Activated CD4-positive, alpha-beta T cell treated with anti-CD3 and anti-CD28 coated beads for 36 hours (primary cell): Measurements from ENCODE around the gene APBA1. TPM values are rescaled to one million over a fixed set of nuclear protein-coding genes. Genes with fewer than 3 reads are reported as not detected.
"Not testable (repeated sequence)": the region's sequence is repeated elsewhere in the genome, so short reads cannot be mapped to it uniquely, and the experiment has no call there.

ENCODE experiments used
- ATAC-seq: fragments of 200-7000 bp; cut with Tn5 transposase; one replicate; pipeline ENCODE4 v1.10.0; 2021; ENCODE audit warnings: mild to moderate bottlenecking, moderate library complexity
- CTCF ChIA-PET: fragments of 350-600 bp; sonication (Branson Sonifier 250); formaldehyde crosslinking; loops from one replicate; lab custom pipeline; 2021; ENCODE audit warnings: antibody characterized with exemption; lab: Charles Lee
- POLR2A ChIA-PET: fragments of 350-600 bp; sonication (Branson Sonifier 250); formaldehyde crosslinking; loops from one replicate; lab custom pipeline; 2021; ENCODE audit warnings: antibody characterized with exemption, inconsistent platforms; lab: Charles Lee
- DNase-seq: peaks from one replicate; pipeline ENCODE4 v3.0.0-alpha.2; 2020
- H3K27ac Mint-ChIP-seq: one replicate; pipeline ENCODE4 v1.8.0; 2021; ENCODE audit warnings: mixed read lengths
- H3K27me3 Mint-ChIP-seq: one replicate; pipeline ENCODE4 v1.8.0; 2021; ENCODE audit warnings: mixed read lengths
- H3K36me3 Mint-ChIP-seq: one replicate; pipeline ENCODE4 v1.8.0; 2021; ENCODE audit warnings: low read depth, mixed read lengths
- H3K4me1 Mint-ChIP-seq: one replicate; pipeline ENCODE4 v1.8.0; 2021; ENCODE audit warnings: mixed read lengths
- H3K4me3 Mint-ChIP-seq: one replicate; pipeline ENCODE4 v1.8.0; 2021; ENCODE audit warnings: mild to moderate bottlenecking, moderate library complexity, mixed read lengths
- H3K9me3 Mint-ChIP-seq: one replicate; pipeline ENCODE4 v1.8.0; 2021; ENCODE audit warnings: low read depth, mixed read lengths
- intact Hi-C, 2 experiments: fragments of 100-400 bp; cut with DNase I in 1 of 2; cut with micrococcal nuclease in 1 of 2; formaldehyde crosslinking; loops; one replicate each; pipeline versions ENCODE4 v1.14.2 to v1.15.1; 2022 to 2024; cut with DNase I, micrococcal nuclease
- total RNA-seq, 2 experiments: library from RNA; stranded (reverse); gene quantifications; one replicate each; pipeline ENCODE4 v1.2.3, GENCODE V29; 2021

APBA1 gene
- total RNA-seq, 2 experiments from 2014 or later: 0.16 to 0.35 TPM

DNA sequence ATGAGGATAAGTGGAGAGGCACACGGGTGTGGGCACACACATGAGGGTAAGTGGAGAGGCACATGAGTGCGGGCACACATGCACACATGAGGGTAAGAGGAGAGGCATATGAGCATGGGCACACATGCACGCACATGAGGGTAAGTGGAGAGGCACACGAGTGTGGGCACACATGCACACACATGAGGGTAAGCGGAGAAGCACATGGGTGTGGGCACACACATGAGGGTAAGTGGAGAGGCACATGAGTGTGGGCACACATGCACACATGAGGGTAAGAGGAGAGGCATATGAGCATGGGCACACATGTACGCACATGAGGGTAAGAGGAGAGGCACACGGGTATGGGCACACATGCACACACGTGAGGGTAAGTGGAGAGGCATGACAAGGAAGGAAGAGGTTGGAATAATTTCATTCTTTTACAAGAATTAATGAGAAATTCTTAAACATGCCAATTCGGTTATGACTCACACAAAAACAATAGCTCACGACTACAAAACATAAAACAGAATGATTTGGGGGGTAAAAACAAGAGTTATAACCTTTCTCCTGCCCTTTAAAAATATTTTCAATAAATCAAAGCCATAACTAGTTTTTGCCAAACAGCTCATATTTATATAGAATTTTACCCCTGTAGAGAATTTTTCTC lies 67.5 kb downstream of the APBA1 start:
- intact Hi-C loops: no loop called here

DNA sequence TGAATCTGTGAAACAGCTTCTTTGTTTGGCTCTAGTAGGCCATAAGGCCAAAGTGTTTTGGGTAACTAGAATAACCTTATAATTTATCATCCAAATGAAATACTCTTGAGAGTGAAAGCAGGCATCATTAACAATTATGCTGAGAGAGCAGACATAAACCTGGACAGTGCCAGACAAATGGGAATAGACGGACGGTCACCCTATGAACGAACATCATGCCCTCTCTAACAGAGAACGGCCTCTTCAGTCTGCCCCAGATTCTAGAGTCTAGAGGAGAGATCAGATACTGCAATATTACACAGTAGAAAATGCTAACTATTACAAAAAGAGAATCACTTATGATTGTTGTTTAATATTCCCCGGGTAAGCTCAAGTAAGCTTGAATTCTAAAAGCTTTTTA lies 68.5 kb downstream of the APBA1 start:
- Mint-ChIP-seq H3K27me3 (peaks cover 6% of the 10 kb centered on the region), H3K27ac (no peak overlapping the region), H3K4me3 (no peak overlapping the region), H3K4me1 (no peaks in the 10 kb centered on the region), H3K36me3 (no peaks in the 10 kb centered on the region), H3K9me3 (no peaks in the 10 kb centered on the region)
- ATAC-seq (no peak), DNase-seq (no peak)
- CTCF ChIA-PET: interaction anchor here (0.6 kb wide), 1 partner anchor 206 kb away, joined by 3 read pairs; no protein-coding TSS in a partner anchor
- POLR2A ChIA-PET: no interaction called here
- intact Hi-C loops: no loop called here

More for the DNA sequence above, 67.5 kb downstream of the APBA1 start:
- Mint-ChIP-seq H3K36me3 (no peaks in the 10 kb centered on the region), H3K27ac (no peak overlapping the region), H3K4me1 (no peaks in the 10 kb centered on the region), H3K9me3 (no peaks in the 10 kb centered on the region), H3K27me3 (peaks cover 6% of the 10 kb centered on the region), H3K4me3 (no peak overlapping the region)
- ChIA-PET POLR2A (no interaction called here), CTCF (no interaction called here)
- ATAC-seq (no peak), DNase-seq (no peak)

DNA sequence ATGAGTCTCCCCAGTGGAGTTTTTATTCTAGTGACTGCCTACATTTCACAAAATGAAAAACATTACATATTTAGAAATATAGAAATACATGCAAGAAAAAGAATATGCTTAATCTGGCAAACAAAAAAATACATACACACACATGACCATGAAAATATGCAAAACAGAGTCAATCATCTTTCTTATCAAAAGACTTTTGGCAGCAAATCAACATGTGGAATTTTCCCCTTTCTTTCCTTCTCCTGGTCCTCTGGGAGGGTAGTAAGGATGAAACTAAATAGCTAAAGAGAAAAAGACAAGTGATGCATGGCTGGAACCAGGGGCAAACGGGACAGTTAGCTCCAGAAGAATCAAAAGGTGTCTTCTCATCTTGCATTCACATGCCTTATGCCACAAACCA lies 69.4 kb downstream of the APBA1 start:
- Mint-ChIP-seq H3K27me3 (peaks cover 6% of the 10 kb centered on the region), H3K4me1 (no peaks in the 10 kb centered on the region), H3K4me3 (no peak overlapping the region), H3K27ac (no peak overlapping the region), H3K36me3 (no peaks in the 10 kb centered on the region), H3K9me3 (no peaks in the 10 kb centered on the region)
- POLR2A ChIA-PET: no interaction called here
- DNase-seq (no peak), ATAC-seq (no peak)
- CTCF ChIA-PET: no interaction called here
- intact Hi-C loops: no loop called here

DNA sequence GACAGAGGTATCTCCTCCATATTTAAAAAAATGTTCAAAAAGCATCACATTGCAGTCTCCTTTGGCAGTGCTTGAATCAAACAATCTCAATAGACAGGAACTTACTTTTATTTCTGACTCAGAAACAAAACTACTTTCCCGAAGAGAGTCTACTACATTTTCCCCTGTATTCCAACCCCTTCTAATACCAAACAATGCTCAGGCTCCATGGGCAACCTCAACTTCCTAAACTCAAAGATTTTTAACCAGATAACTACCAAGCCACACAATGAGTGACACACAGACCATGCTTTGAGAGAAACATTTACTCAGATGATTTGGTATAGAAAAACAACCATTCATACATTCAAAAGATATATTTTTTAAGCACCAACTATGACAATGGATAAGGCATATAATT lies 70.5 kb downstream of the APBA1 start:
- Mint-ChIP-seq H3K36me3 (no peaks in the 10 kb centered on the region), H3K4me1 (no peaks in the 10 kb centered on the region), H3K9me3 (no peaks in the 10 kb centered on the region), H3K27me3 (peaks cover 6% of the 10 kb centered on the region), H3K27ac (no peak overlapping the region), H3K4me3 (no peak overlapping the region)
- DNase-seq (no peak), ATAC-seq (no peak)
- ChIA-PET POLR2A (interaction anchor here (0.8 kb wide), 1 partner anchor 919 kb away, joined by 4 read pairs; no protein-coding TSS in a partner anchor), CTCF (no interaction called here)
- intact Hi-C loops: no loop called here

DNA sequence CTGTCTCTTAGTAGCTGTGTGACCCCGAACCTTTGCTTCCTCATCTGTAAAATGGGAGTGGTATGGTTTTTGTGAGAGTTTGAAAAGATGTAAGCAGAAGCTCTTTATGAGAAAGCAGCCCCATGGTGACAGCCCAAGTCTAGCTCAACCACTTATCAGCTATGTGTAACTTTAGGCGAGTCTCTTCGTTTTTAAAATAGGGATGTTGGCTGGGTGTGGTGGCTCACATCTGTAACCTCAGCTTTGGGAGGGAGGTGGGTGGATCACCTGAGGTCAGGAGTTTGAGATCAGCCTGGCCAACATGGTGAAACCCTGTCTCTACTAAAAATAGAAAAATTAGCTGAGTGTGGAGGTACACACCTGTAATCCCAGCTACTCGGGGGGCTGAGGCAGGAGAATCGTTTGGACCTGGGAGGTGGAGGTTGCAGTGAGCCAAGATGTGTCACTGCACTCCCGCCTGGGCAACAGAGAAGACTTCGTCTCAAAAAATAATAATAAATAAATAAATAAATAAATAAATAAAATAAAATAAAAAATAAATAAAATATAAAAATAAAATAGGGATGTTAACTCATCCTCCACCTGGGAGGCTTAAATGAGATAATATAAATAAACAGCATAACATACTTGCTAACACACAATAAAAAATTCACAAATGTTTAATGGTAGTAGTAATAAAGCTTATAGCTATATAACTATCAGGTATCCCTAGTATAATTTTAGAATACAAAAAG lies 71.7 kb downstream of the APBA1 start:
- Mint-ChIP-seq H3K4me3 (no peak overlapping the region), H3K36me3 (no peaks in the 10 kb centered on the region), H3K4me1 (no peaks in the 10 kb centered on the region), H3K27ac (no peak overlapping the region), H3K9me3 (no peaks in the 10 kb centered on the region), H3K27me3 (peaks cover 4% of the 10 kb centered on the region)
- ChIA-PET CTCF (no interaction called here), POLR2A (no interaction called here)
- intact Hi-C loops: no loop called here
- no peak for ATAC-seq
- DNase-seq: no peak

DNA sequence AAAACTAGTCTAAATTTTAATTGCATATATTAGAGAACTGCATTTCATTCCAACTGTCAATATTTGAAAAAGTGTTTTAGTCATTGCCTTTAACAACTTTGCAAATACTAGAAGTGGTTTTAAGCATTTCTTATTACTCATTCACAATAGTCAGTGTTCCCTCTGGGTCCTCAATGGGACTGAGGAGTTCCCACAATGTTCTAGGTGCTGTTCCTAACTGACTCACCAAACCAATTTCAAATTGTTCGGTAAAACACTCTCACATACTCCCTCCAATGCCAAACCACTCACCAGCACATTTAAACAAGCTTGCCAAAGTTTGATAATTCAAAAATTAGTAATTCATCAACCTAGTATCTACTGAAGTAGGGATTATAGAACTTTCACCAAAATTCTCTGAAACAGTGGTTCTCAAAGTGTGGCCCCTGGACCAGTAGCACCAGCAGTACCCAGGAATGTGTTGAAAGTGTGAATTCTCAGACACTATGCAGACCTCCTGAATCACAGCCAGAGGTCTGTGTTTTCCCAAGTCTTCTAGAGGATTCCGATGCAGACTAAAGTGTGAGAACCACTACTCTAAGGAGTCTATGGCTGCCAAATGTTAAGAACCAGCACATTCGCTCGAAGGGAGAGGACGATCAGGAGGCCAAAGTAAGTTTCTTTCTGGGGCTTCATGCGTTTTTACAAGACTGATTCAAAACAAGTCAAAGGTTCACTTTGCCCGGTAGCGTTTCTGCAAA lies 72.8 kb downstream of the APBA1 start:
- Mint-ChIP-seq H3K27me3 (peaks cover 2% of the 10 kb centered on the region), H3K4me1 (no peaks in the 10 kb centered on the region), H3K4me3 (no peak overlapping the region), H3K27ac (no peak overlapping the region), H3K9me3 (no peaks in the 10 kb centered on the region), H3K36me3 (no peaks in the 10 kb centered on the region)
- DNase-seq: no peak
- POLR2A ChIA-PET: no interaction called here
- intact Hi-C loops: no loop called here
- CTCF ChIA-PET: interaction anchor here (0.6 kb wide), 1 partner anchor 74 kb away, joined by 3 read pairs; no protein-coding TSS in a partner anchor
- no peak for ATAC-seq

DNA sequence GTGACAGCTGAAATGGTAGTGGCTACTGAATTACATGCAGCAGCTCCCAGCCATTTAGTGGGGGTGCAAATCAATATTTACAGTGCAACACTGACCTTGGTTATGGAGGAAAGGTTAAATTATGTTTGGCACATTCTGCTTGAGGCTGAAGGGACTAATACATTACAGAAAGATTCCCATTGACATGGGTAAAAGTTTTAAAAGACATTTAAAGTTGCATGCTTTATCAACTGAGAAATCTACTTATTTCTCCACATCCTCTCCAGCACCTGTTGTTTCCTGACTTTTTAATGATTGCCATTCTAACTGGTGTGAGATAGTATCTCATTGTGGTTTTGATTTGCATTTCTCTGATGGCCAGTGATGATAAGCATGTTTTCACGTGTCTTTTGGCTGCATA lies 75.3 kb downstream of the APBA1 start:
- H3K27me3 Mint-ChIP-seq, DNase-seq, CTCF ChIA-PET, POLR2A ChIA-PET, intact Hi-C loops, H3K36me3 Mint-ChIP-seq, H3K9me3 Mint-ChIP-seq, H3K27ac Mint-ChIP-seq, H3K4me3 Mint-ChIP-seq, ATAC-seq, H3K4me1 Mint-ChIP-seq: not testable (repeated sequence)

DNA sequence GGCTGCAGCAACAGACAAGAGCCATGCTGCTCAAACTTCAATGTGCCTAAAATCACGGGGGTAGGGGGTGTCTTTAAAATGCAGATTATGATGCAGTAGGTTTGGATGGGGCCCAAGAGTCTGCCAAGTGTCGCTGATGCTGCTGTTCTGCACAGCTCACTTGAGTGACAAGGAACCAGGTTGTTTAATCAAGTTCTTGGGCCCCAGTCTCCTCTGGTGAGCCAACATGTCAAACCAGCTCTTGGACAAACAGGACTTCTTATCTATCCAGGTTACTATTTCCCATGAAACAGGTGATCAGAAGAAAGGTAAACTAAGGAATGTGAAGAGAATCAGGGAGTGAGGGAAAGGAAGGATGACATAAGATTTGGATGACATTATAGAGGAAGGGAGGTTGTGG lies 78.0 kb downstream of the APBA1 start:
- Mint-ChIP-seq H3K27ac (no peak overlapping the region), H3K4me1 (no peaks in the 10 kb centered on the region), H3K36me3 (no peaks in the 10 kb centered on the region), H3K27me3 (peaks cover 2% of the 10 kb centered on the region), H3K4me3 (no peak overlapping the region), H3K9me3 (no peaks in the 10 kb centered on the region)
- no peak for DNase-seq
- ChIA-PET POLR2A (no interaction called here), CTCF (no interaction called here)
- no peak for ATAC-seq
- intact Hi-C loops: no loop called here

DNA sequence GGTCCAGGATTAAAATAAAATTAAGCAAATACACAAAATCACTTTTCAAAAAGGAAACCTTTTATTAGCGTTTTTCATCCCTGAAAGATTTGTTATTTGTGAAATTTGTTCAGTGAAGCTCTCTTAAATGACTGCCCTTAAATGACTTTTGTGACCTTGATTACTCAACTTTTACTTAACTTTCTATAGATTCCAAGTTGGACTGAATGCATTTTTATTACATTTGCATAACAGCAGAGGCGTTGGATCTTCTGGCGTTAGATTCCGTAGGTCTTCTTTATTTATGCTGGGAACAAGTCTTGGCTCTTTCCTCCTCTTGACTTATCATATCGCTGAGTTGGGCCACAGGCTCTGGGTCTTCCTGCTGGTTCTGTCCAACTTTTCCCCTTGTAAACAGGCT lies 78.4 kb downstream of the APBA1 start:
- no peaks in the 10 kb centered on the region for H3K4me1 Mint-ChIP-seq
- ChIA-PET CTCF (no interaction called here), POLR2A (no interaction called here)
- H3K27ac Mint-ChIP-seq: no peak overlapping the region
- DNase-seq (no peak), ATAC-seq (no peak)
- peaks cover 2% of the 10 kb centered on the region for H3K27me3 Mint-ChIP-seq
- intact Hi-C loops: no loop called here
- H3K9me3 Mint-ChIP-seq: no peaks in the 10 kb centered on the region
- no peaks in the 10 kb centered on the region for H3K36me3 Mint-ChIP-seq
- H3K4me3 Mint-ChIP-seq: no peak overlapping the region

DNA sequence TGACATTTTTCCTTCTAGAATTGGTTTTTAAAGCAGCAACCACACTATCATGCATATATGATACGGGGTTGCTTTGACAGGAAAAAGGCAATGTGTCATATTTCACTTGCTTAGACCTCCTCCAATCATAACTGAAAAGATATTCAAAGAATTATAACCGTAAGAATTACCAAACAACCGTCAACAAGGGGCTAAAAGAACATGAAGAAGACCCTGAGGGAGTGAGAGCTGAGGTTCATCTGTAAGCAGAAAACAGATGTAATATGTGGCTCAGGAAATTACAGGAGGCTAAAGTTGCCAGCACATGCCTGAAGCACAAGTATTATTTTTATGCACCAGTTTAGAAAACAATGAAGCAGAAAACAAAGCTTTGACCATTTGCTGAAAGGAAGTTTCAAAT lies 78.9 kb downstream of the APBA1 start:
- intact Hi-C loops: no loop called here
- H3K4me3 Mint-ChIP-seq: no peak overlapping the region

DNA sequence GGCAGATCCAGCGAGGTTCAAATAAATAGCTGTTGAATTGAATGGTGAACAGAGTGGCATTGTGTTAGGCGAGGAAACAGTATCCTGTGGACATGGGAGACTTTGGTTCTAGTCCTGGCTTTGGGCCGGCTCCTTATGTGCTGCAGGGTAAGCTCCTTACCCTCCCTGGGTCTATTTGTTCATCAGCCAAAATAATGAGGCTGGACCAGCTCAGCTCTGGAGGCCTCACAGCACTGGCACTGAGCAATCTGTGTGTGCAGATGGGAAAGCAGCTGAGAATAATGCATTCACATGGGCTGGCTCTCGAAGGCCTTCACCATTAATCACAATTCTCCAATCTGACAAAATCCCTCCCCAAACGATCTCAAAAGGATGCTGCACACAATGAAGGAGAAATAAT lies 81.9 kb downstream of the APBA1 start:
- DNase-seq (no peak), ATAC-seq (no peak)
- H3K9me3 Mint-ChIP-seq: no peaks in the 10 kb centered on the region
- no peak overlapping the region for H3K4me3 Mint-ChIP-seq
- intact Hi-C loops: no loop called here
- ChIA-PET POLR2A (interaction anchor here (0.6 kb wide), 1 partner anchor 1757 kb away, joined by 3 read pairs; no protein-coding TSS in a partner anchor), CTCF (no interaction called here)
- H3K27me3 Mint-ChIP-seq: peaks cover 10% of the 10 kb centered on the region
- H3K4me1 Mint-ChIP-seq: no peaks in the 10 kb centered on the region
- no peaks in the 10 kb centered on the region for H3K36me3 Mint-ChIP-seq
- no peak overlapping the region for H3K27ac Mint-ChIP-seq

More for the DNA sequence above, 78.9 kb downstream of the APBA1 start:
- H3K27me3 Mint-ChIP-seq: peaks cover 2% of the 10 kb centered on the region
- H3K9me3 Mint-ChIP-seq: no peaks in the 10 kb centered on the region
- CTCF ChIA-PET: no interaction called here
- DNase-seq (no peak), ATAC-seq (no peak)
- no peak overlapping the region for H3K27ac Mint-ChIP-seq
- H3K36me3 Mint-ChIP-seq: no peaks in the 10 kb centered on the region
- POLR2A ChIA-PET: no interaction called here
- H3K4me1 Mint-ChIP-seq: no peaks in the 10 kb centered on the region
